Astrocyte of the cerebellum (primary cell): ENCODE results near the gene KLHDC8A.
A peak's percentile ranks its signal among the peaks of the same experiment; 100 is the strongest.

Experiments
- DNase-seq: peaks from one replicate; pipeline ENCODE4 v3.0.0-alpha.2; 2011; ENCODE audit warnings: low read depth
- H3K4me3 ChIP-seq: 2 replicates; pipeline ENCODE4 v1.5.1; 2011; ENCODE audit warnings: mild to moderate bottlenecking, low read depth, low read length, moderate library complexity
- in situ Hi-C: cut with HindIII; loops from 2 replicates; pipeline ENCODE4 v1.10.0; 2017; ENCODE audit warnings: low sequenced_read_pairs
- TF ChIP-seq, protein P1 (sequence below): IDR thresholded peaks from 2 replicates; pipeline ENCODE4 v1.5.1; 2012; ENCODE audit warnings: low read length, low read depth, moderate library complexity, mild to moderate bottlenecking; ENCODE audit errors: missing control alignments

Gene KLHDC8A

GRCh38 chr1:205304695-205305070 is 52.0 kb downstream of the KLHDC8A start:
- H3K4me3 ChIP-seq: no peak overlapping the region
- TF ChIP-seq, protein P1, sequence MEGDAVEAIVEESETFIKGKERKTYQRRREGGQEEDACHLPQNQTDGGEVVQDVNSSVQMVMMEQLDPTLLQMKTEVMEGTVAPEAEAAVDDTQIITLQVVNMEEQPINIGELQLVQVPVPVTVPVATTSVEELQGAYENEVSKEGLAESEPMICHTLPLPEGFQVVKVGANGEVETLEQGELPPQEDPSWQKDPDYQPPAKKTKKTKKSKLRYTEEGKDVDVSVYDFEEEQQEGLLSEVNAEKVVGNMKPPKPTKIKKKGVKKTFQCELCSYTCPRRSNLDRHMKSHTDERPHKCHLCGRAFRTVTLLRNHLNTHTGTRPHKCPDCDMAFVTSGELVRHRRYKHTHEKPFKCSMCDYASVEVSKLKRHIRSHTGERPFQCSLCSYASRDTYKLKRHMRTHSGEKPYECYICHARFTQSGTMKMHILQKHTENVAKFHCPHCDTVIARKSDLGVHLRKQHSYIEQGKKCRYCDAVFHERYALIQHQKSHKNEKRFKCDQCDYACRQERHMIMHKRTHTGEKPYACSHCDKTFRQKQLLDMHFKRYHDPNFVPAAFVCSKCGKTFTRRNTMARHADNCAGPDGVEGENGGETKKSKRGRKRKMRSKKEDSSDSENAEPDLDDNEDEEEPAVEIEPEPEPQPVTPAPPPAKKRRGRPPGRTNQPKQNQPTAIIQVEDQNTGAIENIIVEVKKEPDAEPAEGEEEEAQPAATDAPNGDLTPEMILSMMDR: no peak
- DNase-seq: no peak
- in situ Hi-C loops: no loop called here

GRCh38 chr1:205304046-205304694 is 52.6 kb downstream of the KLHDC8A start:
- in situ Hi-C loops: no loop called here
- no peak for DNase-seq

DNA sequence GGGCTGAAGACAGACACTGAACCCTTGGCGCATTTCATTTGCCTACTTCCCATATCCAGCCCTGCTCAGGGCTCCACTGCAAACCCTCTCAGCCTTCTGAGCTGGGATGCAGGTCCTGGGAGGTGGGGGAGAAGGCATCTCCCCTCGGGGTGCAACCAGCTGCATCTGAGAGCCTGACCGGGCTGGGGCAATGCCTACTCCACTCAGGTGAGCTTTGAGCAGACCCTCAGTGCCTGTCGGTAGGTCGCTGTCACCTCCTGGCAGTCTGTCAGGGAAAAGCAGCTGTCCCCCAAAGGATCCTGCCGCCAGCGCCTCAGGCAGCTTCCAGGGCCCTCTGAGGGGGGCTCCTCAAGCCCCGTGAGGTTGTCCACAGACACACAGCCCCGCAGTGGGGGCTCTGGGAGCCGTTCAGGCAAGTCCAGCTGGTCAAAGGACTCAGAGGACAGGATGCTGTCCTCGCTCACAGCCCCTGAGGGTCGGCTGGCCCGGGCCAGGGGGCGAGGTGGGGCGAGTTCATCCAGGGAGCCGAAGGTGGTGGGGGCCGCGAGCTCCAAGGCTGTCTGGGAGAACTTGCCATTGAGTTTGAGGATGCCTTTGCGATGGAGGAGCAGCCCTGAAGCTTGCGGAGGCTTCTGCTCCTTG is 53.4 kb downstream of the KLHDC8A start:
- DNase-seq: no peak
- H3K4me3 ChIP-seq: no peak overlapping the region
- TF ChIP-seq, protein P1: no peak
- in situ Hi-C loops: no loop called here

More at GRCh38 chr1:205304046-205304694, 52.6 kb downstream of the KLHDC8A start:
- TF ChIP-seq, protein P1: no peak
- no peak overlapping the region for H3K4me3 ChIP-seq

- TF ChIP-seq, protein P1: no peak
- no peak overlapping the region for H3K4me3 ChIP-seq
- in situ Hi-C loops: no loop called here
- DNase-seq: no peak
Observed at GRCh38 chr1:205301842-205302588, 54.7 kb downstream of the KLHDC8A start.

- no peak overlapping the region for H3K4me3 ChIP-seq
- in situ Hi-C loops: no loop called here
- peak; percentile 95 for DNase-seq
- TF ChIP-seq, protein P1: no peak
Observed at GRCh38 chr1:205301205-205301821, 55.4 kb downstream of the KLHDC8A start.

DNA sequence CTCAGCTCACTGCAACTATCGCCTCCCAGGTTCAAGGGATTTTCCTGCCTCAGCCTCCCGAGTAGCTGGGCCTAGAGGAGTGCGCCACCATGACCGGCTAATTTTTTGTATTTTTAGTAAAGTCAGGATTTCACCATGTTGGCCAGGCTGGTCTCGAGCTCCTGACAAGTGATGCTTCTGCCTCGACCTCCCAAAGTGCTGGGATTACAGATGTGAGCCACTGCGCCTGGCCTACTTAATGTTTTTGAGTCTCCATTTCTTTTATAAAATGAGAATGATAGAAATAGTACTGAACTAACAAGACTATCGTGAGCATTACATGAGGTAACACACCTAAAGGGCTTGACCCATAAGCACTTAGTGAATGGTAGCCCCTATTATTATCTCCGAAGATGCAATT is 56.6 kb downstream of the KLHDC8A start:
- TF ChIP-seq, protein P1: no peak
- DNase-seq: no peak
- in situ Hi-C loops: no loop called here
- no peak overlapping the region for H3K4me3 ChIP-seq
